HUES6 (cell line): ENCODE results near the gene ACBD7.

Experiments
- H3K27ac ChIP-seq: 2 replicates; pipeline ENCODE4 v1.7.0; 2013; ENCODE audit warnings: low read depth, mild to moderate bottlenecking, low read length, inconsistent platforms
- H3K27me3 ChIP-seq: 2 replicates; pipeline ENCODE4 v1.6.1; 2013; ENCODE audit warnings: low read length; ENCODE audit not compliant: control insufficient read depth, insufficient read depth
- H3K36me3 ChIP-seq: 2 replicates; pipeline ENCODE4 v1.6.1; 2013; ENCODE audit warnings: low read length; ENCODE audit not compliant: control insufficient read depth, insufficient read depth
- H3K4me1 ChIP-seq: 2 replicates; pipeline ENCODE4 v1.6.1; 2013; ENCODE audit warnings: low read length; ENCODE audit not compliant: control insufficient read depth, insufficient read depth
- H3K4me3 ChIP-seq: 2 replicates; pipeline ENCODE4 v1.5.1; 2013; ENCODE audit warnings: low read depth, low read length
- H3K9ac ChIP-seq: one replicate; pipeline ENCODE4 v1.6.1; 2013; ENCODE audit warnings: mild to moderate bottlenecking, low read length
- H3K9me3 ChIP-seq: 2 replicates; pipeline ENCODE4 v1.6.1; 2013; ENCODE audit warnings: low read depth, low read length; ENCODE audit not compliant: control insufficient read depth, insufficient read depth

Gene ACBD7

GRCh38 chr10:15052121-15052520 lies 36.5 kb downstream of the ACBD7 start:
- H3K27ac ChIP-seq, result no peak overlapping the region
- H3K9me3 ChIP-seq, result no peaks in the 10 kb centered on the region
- H3K9ac ChIP-seq, result no peak overlapping the region
- H3K4me1 ChIP-seq, result no peaks in the 10 kb centered on the region
- no peaks in the 10 kb centered on the region for H3K36me3 ChIP-seq
- no peaks in the 10 kb centered on the region for H3K27me3 ChIP-seq
- no peak overlapping the region for H3K4me3 ChIP-seq

- Histone ChIP-seq H3K9ac (no peak overlapping the region), H3K9me3 (no peaks in the 10 kb centered on the region), H3K4me1 (peaks cover 2% of the 10 kb centered on the region; the same call in 1 of the 2 replicates), H3K36me3 (no peaks in the 10 kb centered on the region), H3K4me3 (no peak overlapping the region), H3K27me3 (no peaks in the 10 kb centered on the region), H3K27ac (no peak overlapping the region)
Observed at GRCh38 chr10:15049533-15049932, 39.0 kb downstream of the ACBD7 start.

DNA sequence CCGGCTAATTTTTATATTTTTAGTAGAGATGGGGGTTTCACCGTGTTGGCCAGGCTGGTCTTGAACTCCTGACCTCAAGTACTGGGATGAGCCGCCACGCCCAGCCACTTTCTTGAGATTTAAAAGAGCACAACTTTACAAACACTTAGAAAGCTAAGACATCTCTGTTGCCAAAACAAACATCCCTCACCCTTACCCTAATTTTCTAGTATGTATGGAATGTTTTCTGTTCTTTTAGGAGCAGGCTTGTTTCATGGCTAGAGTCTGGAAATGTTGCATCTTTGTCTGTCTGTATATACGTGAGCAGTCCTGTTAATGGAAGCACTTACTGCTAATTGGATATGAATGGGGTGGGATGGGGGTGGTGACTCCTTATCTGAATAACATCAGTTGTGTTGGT lies 42.0 kb downstream of the ACBD7 start:
- Histone ChIP-seq H3K4me3 (no peak overlapping the region), H3K9me3 (no peaks in the 10 kb centered on the region), H3K27me3 (no peaks in the 10 kb centered on the region), H3K9ac (no peak overlapping the region), H3K36me3 (no peaks in the 10 kb centered on the region), H3K4me1 (peaks cover 2% of the 10 kb centered on the region; the same call in 1 of the 2 replicates), H3K27ac (no peak overlapping the region)

DNA sequence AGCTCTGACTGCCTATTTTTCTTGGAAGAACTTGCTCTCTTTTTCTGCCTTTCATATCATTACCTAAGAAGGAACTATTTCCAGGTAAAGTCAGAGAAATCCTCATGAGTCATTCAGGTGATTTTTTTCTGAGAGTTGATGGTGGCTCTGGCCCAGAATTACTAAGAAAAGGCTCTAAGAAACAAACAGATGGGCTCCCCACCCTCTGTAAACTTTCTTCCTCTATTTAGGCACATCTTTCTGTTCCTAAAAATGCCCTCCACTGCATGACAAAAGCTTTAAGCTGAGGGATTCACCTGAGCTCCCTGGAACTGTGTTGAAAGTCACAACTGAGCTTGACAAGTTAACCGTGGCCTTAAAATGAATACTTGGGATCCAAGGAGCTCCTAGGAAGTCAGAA lies 43.2 kb downstream of the ACBD7 start:
- no peak overlapping the region for H3K4me3 ChIP-seq
- H3K27me3 ChIP-seq, result no peaks in the 10 kb centered on the region
- H3K4me1 ChIP-seq, result peaks cover 2% of the 10 kb centered on the region; the same call in 1 of the 2 replicates
- no peaks in the 10 kb centered on the region for H3K36me3 ChIP-seq
- no peak overlapping the region for H3K9ac ChIP-seq
- no peak overlapping the region for H3K27ac ChIP-seq
- no peaks in the 10 kb centered on the region for H3K9me3 ChIP-seq

DNA sequence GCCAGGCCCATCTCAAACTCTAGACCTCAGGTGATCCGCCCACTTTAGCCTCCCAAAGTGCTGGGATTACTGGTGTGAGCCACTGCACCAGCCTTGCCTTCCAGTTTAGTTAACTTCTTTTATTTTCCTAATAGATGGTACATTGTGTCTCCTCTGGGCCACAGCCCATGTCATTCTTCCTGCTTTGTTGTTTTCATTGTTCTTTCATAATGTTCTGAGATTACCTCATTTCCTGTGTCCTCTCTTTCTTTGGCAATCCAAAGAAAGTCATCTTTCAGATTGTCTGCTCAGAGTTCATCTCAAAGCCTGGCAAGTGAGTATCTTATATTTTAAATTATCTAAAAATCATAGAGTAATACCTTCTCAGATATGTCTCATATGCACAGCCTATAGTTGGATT lies 44.9 kb downstream of the ACBD7 start, which contains the start of gene OLAH:
Gene OLAH (plus strand): TSS at position 270 of the 400 bp plus-strand sequence. CDS start 3,346 bp downstream, outside the sequence.
- no peak within 1 kb of the TSS for H3K9ac ChIP-seq
- no peaks in the 10 kb centered on the region for H3K9me3 ChIP-seq
- H3K36me3 ChIP-seq, result no peaks in the 10 kb centered on the region
- peaks cover 2% of the 10 kb centered on the region; the same call in 1 of the 2 replicates for H3K4me1 ChIP-seq
- H3K27me3 ChIP-seq, result no peaks in the 10 kb centered on the region
- H3K4me3 ChIP-seq, result no peak within 1 kb of the TSS
- H3K27ac ChIP-seq, result no peak within 1 kb of the TSS

DNA sequence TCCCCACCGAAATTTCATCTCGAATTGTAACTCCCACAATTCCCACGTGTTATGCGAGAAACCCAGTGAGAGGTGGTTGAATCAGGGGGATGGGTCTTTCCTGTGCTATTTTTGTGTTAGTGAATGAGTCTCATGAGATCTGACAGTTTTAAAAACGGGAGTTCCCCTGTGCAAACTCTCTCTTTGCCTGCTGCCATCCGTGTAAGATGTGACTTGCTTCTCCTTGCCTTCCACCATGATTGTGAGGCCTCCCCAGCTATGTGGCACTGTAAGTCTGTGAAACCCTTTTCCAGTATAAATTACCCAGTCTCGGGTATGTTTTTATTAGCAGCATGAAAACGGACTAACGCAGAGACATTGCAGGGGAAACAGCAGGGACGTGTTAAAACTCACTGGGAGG lies 50.2 kb downstream of the ACBD7 start:
- Histone ChIP-seq H3K27ac (no peak overlapping the region), H3K9me3 (no peaks in the 10 kb centered on the region), H3K4me3 (no peak overlapping the region), H3K4me1 (peaks cover 7% of the 10 kb centered on the region), H3K9ac (no peak overlapping the region), H3K36me3 (no peaks in the 10 kb centered on the region), H3K27me3 (no peaks in the 10 kb centered on the region)

DNA sequence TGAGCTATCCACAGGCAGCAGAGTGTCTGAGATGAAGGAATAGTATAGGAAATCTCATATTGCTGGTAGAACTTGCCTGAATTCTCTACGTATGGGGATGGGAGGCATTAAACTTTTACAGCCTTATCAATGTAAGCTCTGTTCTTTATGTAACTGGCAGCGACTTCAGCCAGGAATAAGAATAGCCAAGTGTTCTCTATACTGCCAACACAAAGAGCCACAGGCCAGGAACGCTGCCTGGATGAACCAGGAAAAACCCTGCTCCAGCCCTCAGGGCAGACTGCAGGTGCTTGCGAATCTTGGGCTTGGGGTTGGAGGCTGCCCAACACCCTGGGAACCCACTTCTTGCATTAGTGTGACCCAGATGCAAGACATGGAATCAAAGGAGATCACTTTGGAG lies 50.9 kb downstream of the ACBD7 start:
- no peak overlapping the region for H3K27ac ChIP-seq

GRCh38 chr10:15035385-15036301 lies 52.9 kb downstream of the ACBD7 start:
- H3K9ac ChIP-seq, result no peak overlapping the region
- peaks cover 7% of the 10 kb centered on the region for H3K4me1 ChIP-seq
- no peaks in the 10 kb centered on the region for H3K9me3 ChIP-seq
- H3K36me3 ChIP-seq, result no peaks in the 10 kb centered on the region
- H3K27me3 ChIP-seq, result no peaks in the 10 kb centered on the region
- no peak overlapping the region for H3K27ac ChIP-seq
- no peak overlapping the region for H3K4me3 ChIP-seq

More for the DNA sequence above, 50.9 kb downstream of the ACBD7 start:
- Histone ChIP-seq H3K4me3 (no peak overlapping the region), H3K27me3 (no peaks in the 10 kb centered on the region), H3K9me3 (no peaks in the 10 kb centered on the region), H3K4me1 (peaks cover 7% of the 10 kb centered on the region), H3K9ac (no peak overlapping the region), H3K36me3 (no peaks in the 10 kb centered on the region)

- H3K27me3 ChIP-seq, result no peaks in the 10 kb centered on the region
- H3K9ac ChIP-seq, result no peak overlapping the region
- no peak overlapping the region for H3K27ac ChIP-seq
- H3K4me1 ChIP-seq, result no peaks in the 10 kb centered on the region
- no peaks in the 10 kb centered on the region for H3K9me3 ChIP-seq
- H3K4me3 ChIP-seq, result no peak overlapping the region
- no peaks in the 10 kb centered on the region for H3K36me3 ChIP-seq
Observed at GRCh38 chr10:15027741-15028140, 60.8 kb downstream of the ACBD7 start.
